Measurements from ENCODE around the gene IRS2.

IRS2 gene

GRCh38 chr13:109818886-109819285 lies 32.5 kb upstream of the IRS2 start:
- DNase-seq (ENCODE audit: low read depth): peak; percentile 48
- TF ChIP-seq CTCF (conservative IDR thresholded peaks at IDR 0.05; ENCODE audit: low read length): no peak
- no peak overlapping the region for H3K4me3 ChIP-seq (ENCODE audit: low read length)

- peak; percentile 47 for DNase-seq (ENCODE audit: low read depth)
- TF ChIP-seq CTCF (conservative IDR thresholded peaks at IDR 0.05; ENCODE audit: low read length): no peak
- peak overlapping the region; percentile 26 for H3K4me3 ChIP-seq (ENCODE audit: low read length)
These were observed 31.5 kb upstream of the IRS2 start for GRCh38 chr13:109817591-109818535.

GRCh38 chr13:109816808-109817203 lies 30.4 kb upstream of the IRS2 start:
- no peak for TF ChIP-seq CTCF (conservative IDR thresholded peaks at IDR 0.05; ENCODE audit: low read length)
- DNase-seq (ENCODE audit: low read depth): peak; percentile 67

GRCh38 chr13:109816112-109816807 lies 29.9 kb upstream of the IRS2 start:
- H3K4me3 ChIP-seq (ENCODE audit: low read length): no peak overlapping the region
- TF ChIP-seq CTCF (conservative IDR thresholded peaks at IDR 0.05; ENCODE audit: low read length): no peak
- DNase-seq (ENCODE audit: low read depth): peak; percentile 65

More at GRCh38 chr13:109816808-109817203, 30.4 kb upstream of the IRS2 start:
- no peak overlapping the region for H3K4me3 ChIP-seq (ENCODE audit: low read length)

- no peak overlapping the region for H3K4me3 ChIP-seq (ENCODE audit: low read length)
- no peak for TF ChIP-seq CTCF (conservative IDR thresholded peaks at IDR 0.05; ENCODE audit: low read length)
- DNase-seq (ENCODE audit: low read depth): no peak
These were observed 29.3 kb upstream of the IRS2 start for GRCh38 chr13:109815651-109816050.

- H3K4me3 ChIP-seq (ENCODE audit: low read length): no peak overlapping the region
- TF ChIP-seq CTCF (conservative IDR thresholded peaks at IDR 0.05; ENCODE audit: low read length): no peak
- DNase-seq (ENCODE audit: low read depth): no peak
These were observed 27.3 kb upstream of the IRS2 start for GRCh38 chr13:109813663-109814062.
